Endothelial cell (in vitro differentiated cells): Measurements from ENCODE around the gene MCM9. TPM values are rescaled to one million over a fixed set of nuclear protein-coding genes. Genes with fewer than 3 reads are reported as not detected.
A peak's percentile ranks its signal among the peaks of the same experiment; 100 is the strongest.

ENCODE experiments used
- DNase-seq: peaks from one replicate; pipeline ENCODE4 v3.0.0; 2021; ENCODE audit warnings: low spot score
- H3K27ac Mint-ChIP-seq: one replicate; pipeline ENCODE4 v1.8.0; 2021; ENCODE audit warnings: mixed read lengths, inconsistent platforms; ENCODE audit not compliant: unreplicated experiment
- H3K27me3 Mint-ChIP-seq: one replicate; pipeline ENCODE4 v1.8.0; 2021; ENCODE audit warnings: mild to moderate bottlenecking, moderate library complexity, mixed read lengths, inconsistent platforms; ENCODE audit not compliant: unreplicated experiment
- H3K36me3 Mint-ChIP-seq: one replicate; pipeline ENCODE4 v1.8.0; 2021; ENCODE audit warnings: mild to moderate bottlenecking, low read depth, mixed read lengths, inconsistent platforms; ENCODE audit not compliant: unreplicated experiment
- H3K4me1 Mint-ChIP-seq: one replicate; pipeline ENCODE4 v1.8.0; 2021; ENCODE audit warnings: mild to moderate bottlenecking, mixed read lengths, inconsistent platforms; ENCODE audit not compliant: unreplicated experiment
- H3K4me3 Mint-ChIP-seq: one replicate; pipeline ENCODE4 v1.8.0; 2021; ENCODE audit warnings: mild to moderate bottlenecking, mixed read lengths, inconsistent platforms; ENCODE audit not compliant: unreplicated experiment
- H3K9me3 Mint-ChIP-seq: one replicate; pipeline ENCODE4 v1.8.0; 2021; ENCODE audit warnings: mixed read lengths, inconsistent platforms; ENCODE audit not compliant: unreplicated experiment
- total RNA-seq: library from RNA; stranded (reverse); fragmentation: NEBNext Ultra II Directional; extraction: Animal tissue kit (Norgen Biotek cat#: 25700); gene quantifications from one replicate; pipeline ENCODE4 v1.2.1, GENCODE V29; 2021; ENCODE audit not compliant: unreplicated experiment
- TF ChIP-seq, protein P1 (sequence below): fragments of 200-600 bp; sonication (generic); IDR thresholded peaks from one replicate; pipeline ENCODE4 v1.5.0; 2021; ENCODE audit warnings: antibody characterized with exemption; ENCODE audit not compliant: unreplicated experiment

Gene MCM9
- total RNA-seq, 1 donor from 2014 or later = 12.8 TPM

DNA sequence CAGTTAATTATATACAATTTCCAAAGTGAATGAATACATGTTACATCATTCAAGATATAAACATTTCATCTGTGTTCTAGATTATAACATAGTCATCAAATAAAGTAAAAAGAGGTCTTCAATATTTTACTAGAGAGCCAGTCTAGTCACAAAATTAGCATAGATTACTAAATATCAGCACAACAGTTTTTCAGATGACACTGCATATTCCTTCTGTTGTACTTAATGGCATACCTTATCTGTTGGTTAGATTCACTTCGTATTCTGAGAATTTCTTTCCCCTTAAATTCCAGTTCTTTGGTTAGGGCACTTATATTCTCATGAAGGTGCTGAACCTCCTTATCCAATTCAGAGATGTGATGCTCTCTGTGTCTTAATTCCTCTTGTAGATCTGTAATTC, 39.8 kb upstream of the MCM9 start:
- DNase-seq = no peak
- Mint-ChIP-seq H3K4me1 (peaks cover 6% of the 10 kb centered on the region), H3K27me3 (no peaks in the 10 kb centered on the region), H3K36me3 (peaks cover 27% of the 10 kb centered on the region), H3K4me3 (no peak overlapping the region), H3K9me3 (no peaks in the 10 kb centered on the region), H3K27ac (no peak overlapping the region)
- TF ChIP-seq, protein P1, sequence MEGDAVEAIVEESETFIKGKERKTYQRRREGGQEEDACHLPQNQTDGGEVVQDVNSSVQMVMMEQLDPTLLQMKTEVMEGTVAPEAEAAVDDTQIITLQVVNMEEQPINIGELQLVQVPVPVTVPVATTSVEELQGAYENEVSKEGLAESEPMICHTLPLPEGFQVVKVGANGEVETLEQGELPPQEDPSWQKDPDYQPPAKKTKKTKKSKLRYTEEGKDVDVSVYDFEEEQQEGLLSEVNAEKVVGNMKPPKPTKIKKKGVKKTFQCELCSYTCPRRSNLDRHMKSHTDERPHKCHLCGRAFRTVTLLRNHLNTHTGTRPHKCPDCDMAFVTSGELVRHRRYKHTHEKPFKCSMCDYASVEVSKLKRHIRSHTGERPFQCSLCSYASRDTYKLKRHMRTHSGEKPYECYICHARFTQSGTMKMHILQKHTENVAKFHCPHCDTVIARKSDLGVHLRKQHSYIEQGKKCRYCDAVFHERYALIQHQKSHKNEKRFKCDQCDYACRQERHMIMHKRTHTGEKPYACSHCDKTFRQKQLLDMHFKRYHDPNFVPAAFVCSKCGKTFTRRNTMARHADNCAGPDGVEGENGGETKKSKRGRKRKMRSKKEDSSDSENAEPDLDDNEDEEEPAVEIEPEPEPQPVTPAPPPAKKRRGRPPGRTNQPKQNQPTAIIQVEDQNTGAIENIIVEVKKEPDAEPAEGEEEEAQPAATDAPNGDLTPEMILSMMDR = no peak

- DNase-seq = no peak
- Mint-ChIP-seq H3K9me3 (no peaks in the 10 kb centered on the region), H3K27me3 (no peaks in the 10 kb centered on the region), H3K27ac (no peak overlapping the region), H3K4me1 (peaks cover 17% of the 10 kb centered on the region), H3K4me3 (no peak overlapping the region), H3K36me3 (peaks cover 9% of the 10 kb centered on the region)
- TF ChIP-seq, protein P1 = no peak
These were observed 36.7 kb upstream of the MCM9 start for GRCh38 chr6:118971682-118972081.

- Mint-ChIP-seq H3K27ac (no peak overlapping the region), H3K36me3 (peaks cover 11% of the 10 kb centered on the region), H3K9me3 (no peaks in the 10 kb centered on the region), H3K4me1 (peaks cover 17% of the 10 kb centered on the region), H3K27me3 (no peaks in the 10 kb centered on the region), H3K4me3 (no peak overlapping the region)
- TF ChIP-seq, protein P1 = no peak
- no peak for DNase-seq
These were observed 35.9 kb upstream of the MCM9 start for GRCh38 chr6:118970866-118971265.

DNA sequence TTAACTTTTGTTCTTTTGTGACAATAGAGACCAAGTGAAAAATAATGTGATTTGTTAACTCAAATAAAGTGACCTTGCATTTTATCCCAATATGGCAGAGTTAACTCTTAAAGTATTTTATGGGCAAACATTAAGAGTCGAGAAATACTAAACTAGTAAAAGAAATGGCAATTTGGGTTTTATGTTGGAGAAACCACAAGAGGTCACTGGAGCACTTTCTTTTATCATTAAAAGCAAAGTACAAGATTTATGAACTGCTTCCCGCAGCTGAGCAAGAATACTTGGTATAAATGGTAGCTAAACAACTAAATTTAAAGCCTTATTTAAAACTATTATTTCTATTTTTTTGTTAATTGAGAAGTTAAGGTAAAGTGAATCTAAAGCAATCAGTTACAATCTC, 33.5 kb upstream of the MCM9 start:
- H3K36me3 Mint-ChIP-seq = peaks cover 13% of the 10 kb centered on the region

GRCh38 chr6:118967239-118967638, 32.3 kb upstream of the MCM9 start:
- TF ChIP-seq, protein P1 = no peak
- Mint-ChIP-seq H3K27ac (no peak overlapping the region), H3K27me3 (no peaks in the 10 kb centered on the region), H3K4me1 (peaks cover 13% of the 10 kb centered on the region), H3K9me3 (no peaks in the 10 kb centered on the region), H3K36me3 (peaks cover 9% of the 10 kb centered on the region), H3K4me3 (no peak overlapping the region)
- DNase-seq = no peak

More for the DNA sequence above, 33.5 kb upstream of the MCM9 start:
- H3K9me3 Mint-ChIP-seq = no peaks in the 10 kb centered on the region
- peak overlapping the region; percentile 48 for H3K27ac Mint-ChIP-seq
- peaks cover 17% of the 10 kb centered on the region for H3K4me1 Mint-ChIP-seq
- TF ChIP-seq, protein P1 = no peak
- DNase-seq = no peak
- H3K4me3 Mint-ChIP-seq = no peak overlapping the region
- H3K27me3 Mint-ChIP-seq = no peaks in the 10 kb centered on the region
